Endothelial cell of umbilical vein (primary cell): ENCODE measurements around the gene TACC3. TPM values are rescaled to one million over a fixed set of nuclear protein-coding genes. Genes with fewer than 3 reads are reported as not detected.

Experiments
- BruUV-seq: library from RNA; stranded (reverse); fragments of 400-500 nt; replicated peaks from 2 replicates; lab custom pipeline; 2021; lab: Mats Ljungman, UMichigan
- CTCF ChIA-PET: fragments of 300-600, 350-600 bp; sonication (Branson Sonifier 250); formaldehyde crosslinking; loops from one replicate; lab custom pipeline; 2021; ENCODE audit warnings: antibody characterized with exemption, inconsistent platforms; lab: Charles Lee
- POLR2A ChIA-PET: fragments of 300-600, 350-600 bp; sonication (Branson Sonifier 250); formaldehyde crosslinking; loops from one replicate; lab custom pipeline; 2021; ENCODE audit warnings: antibody characterized with exemption, inconsistent platforms; lab: Charles Lee
- DNase-seq: peaks from one replicate; pipeline ENCODE4 v3.0.0-alpha.2; 2011; ENCODE audit warnings: low read depth, low spot score
- FAIRE-seq: peaks from 2 replicates; lab custom pipeline; 2011; peaks lifted over from hg19 to GRCh38; lab: Jason Lieb, UNC
- H2AFZ ChIP-seq: 2 replicates; pipeline ENCODE4 v1.6.0; 2012; ENCODE audit warnings: low read depth, low read length, control low read depth, inconsistent platforms
- H3K27ac ChIP-seq: 2 replicates; pipeline ENCODE4 v1.5.1; 2011; ENCODE audit warnings: low read depth, mild to moderate bottlenecking, control low read depth, low read length, moderate library complexity; ENCODE audit not compliant: insufficient read depth
- H3K27me3 ChIP-seq, 2 experiments: 2 replicates each; pipeline versions ENCODE4 v1.6.0 to v1.6.1; 2011; ENCODE audit warnings: low read length in 2 of 2, mixed read lengths in 1 of 2; ENCODE audit not compliant: control insufficient read depth in 2 of 2, insufficient read depth in 2 of 2
- H3K36me3 ChIP-seq, 2 experiments: 2 replicates in 1 of 2; 3 replicates in 1 of 2; pipeline ENCODE4 v1.5.1; 2011; ENCODE audit warnings: low read length in 2 of 2, mild to moderate bottlenecking in 1 of 2, moderate library complexity in 1 of 2; ENCODE audit not compliant: control insufficient read depth in 2 of 2, insufficient read depth in 2 of 2; ENCODE audit errors: extremely low read depth in 1 of 2
- H3K4me1 ChIP-seq: 3 replicates; pipeline ENCODE4 v1.5.1; 2011; ENCODE audit warnings: mild to moderate bottlenecking, low read length; ENCODE audit not compliant: control insufficient read depth, insufficient read depth; ENCODE audit errors: extremely low read depth
- H3K4me2 ChIP-seq: 2 replicates; pipeline ENCODE4 v1.6.1; 2011; ENCODE audit warnings: low read length, control low read depth, mixed read lengths; ENCODE audit not compliant: insufficient read depth
- H3K4me3 ChIP-seq, 3 experiments: fragments of 200-600 bp in 1 of 3; sonication (generic), shearing (Covaris generic) in 1 of 3; replicated peaks in 1 of 3; 2 replicates each; pipeline ENCODE4 v1.5.1; 2011 to 2016; ENCODE audit warnings: control low read depth in 3 of 3, low read length in 3 of 3, mild to moderate bottlenecking in 2 of 3, inconsistent platforms in 1 of 3, low read depth in 1 of 3, moderate library complexity in 1 of 3; ENCODE audit not compliant: insufficient read depth in 1 of 3
- H3K79me2 ChIP-seq: 2 replicates; pipeline ENCODE4 v1.6.0; 2012; ENCODE audit warnings: low read length, inconsistent platforms; ENCODE audit not compliant: control insufficient read depth, insufficient read depth
- H3K9ac ChIP-seq: replicated peaks from 2 replicates; pipeline ENCODE3; 2011; ENCODE audit warnings: low read length, control low read depth; ENCODE audit not compliant: insufficient read depth; ENCODE audit errors: extremely low read depth
- H3K9me1 ChIP-seq: replicated peaks from 3 replicates; pipeline ENCODE4 v1.6.0; 2011; ENCODE audit warnings: mild to moderate bottlenecking, low read length; ENCODE audit not compliant: control insufficient read depth, insufficient read depth; ENCODE audit errors: extremely low read depth
- H3K9me3 ChIP-seq: replicated peaks from 2 replicates; pipeline ENCODE4 v1.5.1; 2012; ENCODE audit warnings: low read length, inconsistent platforms; ENCODE audit not compliant: control insufficient read depth, insufficient read depth
- H4K20me1 ChIP-seq: replicated peaks from 2 replicates; pipeline ENCODE3; 2011; ENCODE audit warnings: mild to moderate bottlenecking, low read length; ENCODE audit not compliant: control insufficient read depth, insufficient read depth; ENCODE audit errors: extremely low read depth
- CTCF ChIP-seq, 2 donors: IDR thresholded peaks; 1 replicate in 1 of 2; 2 replicates in 1 of 2; pipeline ENCODE4 v1.5.1; 2011; ENCODE audit warnings: low read length in 2 of 2, mild to moderate bottlenecking in 2 of 2, moderate library complexity in 2 of 2, control low read depth in 1 of 2, inconsistent platforms in 1 of 2, low read depth in 1 of 2; ENCODE audit not compliant: insufficient read depth in 1 of 2; ENCODE audit errors: extremely low read depth in 1 of 2
- EZH2 ChIP-seq: IDR thresholded peaks from 2 replicates; pipeline ENCODE4 v1.6.1; 2012; ENCODE audit warnings: borderline replicate concordance, low read depth, mild to moderate bottlenecking, moderate library complexity, low read length, inconsistent platforms; ENCODE audit not compliant: severe bottlenecking
- FOS ChIP-seq: IDR thresholded peaks from 2 replicates; pipeline ENCODE4 v1.6.1; 2011; ENCODE audit warnings: mild to moderate bottlenecking, low read length, moderate library complexity, borderline replicate concordance; ENCODE audit not compliant: insufficient read depth
- GATA2 ChIP-seq: IDR thresholded peaks from 2 replicates; pipeline ENCODE4 v1.7.0; 2011; ENCODE audit warnings: low read depth, mild to moderate bottlenecking, moderate library complexity, mixed read lengths, low read length; ENCODE audit not compliant: insufficient read length, insufficient read depth
- JUN ChIP-seq: IDR thresholded peaks from 2 replicates; pipeline ENCODE4 v1.6.1; 2011; ENCODE audit warnings: borderline replicate concordance, low read depth; ENCODE audit not compliant: insufficient read length, insufficient read depth
- MAX ChIP-seq: IDR thresholded peaks from 2 replicates; pipeline ENCODE4 v1.6.1; 2011; ENCODE audit not compliant: insufficient read depth, insufficient read length
- MYC ChIP-seq: IDR thresholded peaks from one replicate; pipeline ENCODE4 v1.6.1; 2011; ENCODE audit warnings: mild to moderate bottlenecking, low read depth, low read length
- POLR2A ChIP-seq: IDR thresholded peaks from 2 replicates; pipeline ENCODE4 v1.6.1; 2012; ENCODE audit warnings: low read depth, mild to moderate bottlenecking, control low read depth, low read length
- POLR2AphosphoS5 ChIP-seq: IDR thresholded peaks from 2 replicates; pipeline ENCODE4 v1.6.1; 2012; ENCODE audit warnings: low read depth, mild to moderate bottlenecking, control low read depth, low read length, moderate library complexity; ENCODE audit not compliant: insufficient read depth
- dilution Hi-C: fragments of 300-500 bp; cut with MboI; formaldehyde crosslinking; loops from one replicate; pipeline ENCODE4 v1.15.0; 2019; ENCODE audit warnings: low sequenced_read_pairs; ENCODE audit not compliant: extremely low pct_ligation_motif_present
- intact Hi-C: fragments of 100-400 bp; cut with micrococcal nuclease; formaldehyde crosslinking; loops from one replicate; pipeline ENCODE4 v1.10.0; 2022
- polyA plus RNA-seq, 4 experiments: library from polyadenylated mRNA; depleted of rRNA in 3 of 4; stranded (reverse) in 3 of 4; unstranded in 1 of 4; fragments of >200 nt; gene quantifications; 2 replicates each; pipeline versions ENCODE4 v1.2.1 to v1.2.3, GENCODE V29; 2011 to 2012; ENCODE audit warnings: missing spikeins in 1 of 4
- total RNA-seq: library from RNA; stranded (reverse); gene quantifications from 2 replicates; pipeline ENCODE4 v1.2.3, GENCODE V29; 2021

Gene TACC3
- total and polyA plus RNA-seq, 2 donors (not counting 3 experiments of a cell fraction or from before 2014, with no cell fraction given), result 54.5 to 135 TPM

GRCh38 chr4:1784789-1785591 lies 63.7 kb downstream of the TACC3 start:
- Histone ChIP-seq H3K9me1 (no peaks in the 10 kb centered on the region), H3K4me2 (no peak overlapping the region), H3K9ac (no peak overlapping the region), H3K4me3 (no peak overlapping the region), H4K20me1 (no peaks in the 10 kb centered on the region), H2AFZ (peak overlapping the region; percentile 42), H3K27ac (no peak overlapping the region), H3K36me3 (no peaks in the 10 kb centered on the region), H3K79me2 (no peaks in the 10 kb centered on the region), H3K27me3 (no peaks in the 10 kb centered on the region), H3K9me3 (no peaks in the 10 kb centered on the region), H3K4me1 (no peaks in the 10 kb centered on the region)
- TF ChIP-seq EZH2 (no peak), MAX (no peak), POLR2AphosphoS5 (no peak), GATA2 (no peak), CTCF (IDR thresholded peaks at IDR 0.05; ENCODE audit: extremely low read depth in 1 of 2, insufficient read depth in 1 of 2, low read depth in 1 of 2, low read length in 2 of 2) (no peak), MYC (no peak), FOS (no peak), JUN (no peak), POLR2A (no peak)
- FAIRE-seq (no peak), DNase-seq (peak; percentile 18)
- BruUV-seq, result no TSS peak
- intact Hi-C loops, result no loop called here
- ChIA-PET POLR2A (no interaction called here), CTCF (interaction anchor here (0.7 to 5.8 kb wide), 4 partner anchors 17 to 37 kb away, joined by 3 to 27 read pairs (median 4); no protein-coding TSS in a partner anchor)
- dilution Hi-C loops, result no loop called here
